IgD-negative memory B cell (primary cell): Measurements from ENCODE around the gene PCDHGB1. TPM values are rescaled to one million over a fixed set of nuclear protein-coding genes. Genes with fewer than 3 reads are reported as not detected.

Source experiments
- polyA plus RNA-seq: library from polyadenylated mRNA; unstranded; fragments of 300-500 nt; fragmentation: Illumina TruSeq; gene quantifications from one replicate; pipeline ENCODE4 v1.2.3, GENCODE V29; 2021

Gene PCDHGB1
- polyA plus RNA-seq, 1 donor from 2014 or later = 0.41 TPM

Other genes with a start within 250 kb of the PCDHGB1 start
- not detected for gene PCDHB3, start 249.6 kb upstream of the PCDHGB1 start, polyA plus RNA-seq
- gene PCDHB4, start 228.3 kb upstream of the PCDHGB1 start, polyA plus RNA-seq = not detected
- not detected for gene PCDHB5, start 214.9 kb upstream of the PCDHGB1 start, polyA plus RNA-seq
- gene PCDHB6, start 200.0 kb upstream of the PCDHGB1 start, polyA plus RNA-seq = not detected
- gene PCDHB7, start 177.5 kb upstream of the PCDHGB1 start, polyA plus RNA-seq = not detected
- not detected for gene PCDHB8, start 172.3 kb upstream of the PCDHGB1 start, polyA plus RNA-seq
- not detected for gene PCDHB16, start 167.7 kb upstream of the PCDHGB1 start, polyA plus RNA-seq
- gene PCDHB9, start 162.9 kb upstream of the PCDHGB1 start, polyA plus RNA-seq = 0.31 TPM
- gene PCDHB10, start 157.7 kb upstream of the PCDHGB1 start, polyA plus RNA-seq = not detected
- not detected for gene PCDHB11, start 150.5 kb upstream of the PCDHGB1 start, polyA plus RNA-seq
- gene PCDHB12, start 141.4 kb upstream of the PCDHGB1 start, polyA plus RNA-seq = not detected
- gene PCDHB13, start 136.2 kb upstream of the PCDHGB1 start, polyA plus RNA-seq = 0.05 TPM
- gene PCDHB14, start 126.8 kb upstream of the PCDHGB1 start, polyA plus RNA-seq = not detected
- not detected for gene PCDHB15, start 104.7 kb upstream of the PCDHGB1 start, polyA plus RNA-seq
- not detected for gene SLC25A2, start 46.0 kb upstream of the PCDHGB1 start, polyA plus RNA-seq
- gene TAF7, start 29.3 kb upstream of the PCDHGB1 start, polyA plus RNA-seq = 216 TPM
- gene PCDHGA1, start 19.6 kb upstream of the PCDHGB1 start, polyA plus RNA-seq = not detected
- not detected for gene PCDHGA2, start 11.3 kb upstream of the PCDHGB1 start, polyA plus RNA-seq
- gene PCDHGA3, start 6.3 kb upstream of the PCDHGB1 start, polyA plus RNA-seq = 0.23 TPM
- gene PCDHGA4, start 4.9 kb downstream of the PCDHGB1 start, polyA plus RNA-seq = not detected
- gene PCDHGB2, start 9.9 kb downstream of the PCDHGB1 start, polyA plus RNA-seq = 0.21 TPM
- gene PCDHGA5, start 14.1 kb downstream of the PCDHGB1 start, polyA plus RNA-seq = not detected
- gene PCDHGB3, start 20.1 kb downstream of the PCDHGB1 start, polyA plus RNA-seq = not detected
- gene PCDHGA6, start 23.8 kb downstream of the PCDHGB1 start, polyA plus RNA-seq = 0.08 TPM
- gene PCDHGA7, start 32.6 kb downstream of the PCDHGB1 start, polyA plus RNA-seq = not detected
- gene PCDHGB4, start 37.6 kb downstream of the PCDHGB1 start, polyA plus RNA-seq = 0.08 TPM
- not detected for gene PCDHGA8, start 42.5 kb downstream of the PCDHGB1 start, polyA plus RNA-seq
- 1.9 TPM for gene PCDHGB5, start 47.8 kb downstream of the PCDHGB1 start, polyA plus RNA-seq
- 0.29 TPM for gene PCDHGA9, start 52.7 kb downstream of the PCDHGB1 start, polyA plus RNA-seq
- 0.39 TPM for gene PCDHGB6, start 57.9 kb downstream of the PCDHGB1 start, polyA plus RNA-seq
- 0.15 TPM for gene PCDHGA10, start 62.9 kb downstream of the PCDHGB1 start, polyA plus RNA-seq
- gene PCDHGB7, start 67.6 kb downstream of the PCDHGB1 start, polyA plus RNA-seq = 0.21 TPM
- gene PCDHGA11, start 71.0 kb downstream of the PCDHGB1 start, polyA plus RNA-seq = 0.15 TPM
- gene PCDHGA12, start 80.4 kb downstream of the PCDHGB1 start, polyA plus RNA-seq = 0.59 TPM
- 3.9 TPM for gene PCDHGC3, start 125.9 kb downstream of the PCDHGB1 start, polyA plus RNA-seq
- not detected for gene PCDHGC4, start 134.9 kb downstream of the PCDHGB1 start, polyA plus RNA-seq
- not detected for gene PCDHGC5, start 139.0 kb downstream of the PCDHGB1 start, polyA plus RNA-seq